PFSK-1 (cell line): ENCODE data around the gene SLC2A6.

Source experiments
- FOXP2 ChIP-seq: optimal IDR thresholded peaks from 2 replicates; pipeline ENCODE3; 2011; ENCODE audit warnings: borderline replicate concordance, control low read depth, inconsistent platforms; ENCODE audit not compliant: insufficient read depth; ENCODE audit errors: extremely low read length, extremely low read depth
- POLR2AphosphoS5 ChIP-seq: IDR thresholded peaks from 2 replicates; pipeline ENCODE4 v1.6.1; 2012; ENCODE audit warnings: low read depth, mild to moderate bottlenecking, control low read depth, low read length, moderate library complexity
- REST ChIP-seq, 2 experiments: IDR thresholded peaks; 2 replicates each; pipeline versions ENCODE4 v1.6.1 to v1.8.0; 2011 to 2012; ENCODE audit warnings: low read depth in 2 of 2, low read length in 2 of 2, control low read depth in 1 of 2, inconsistent platforms in 1 of 2, mild to moderate bottlenecking in 1 of 2, moderate library complexity in 1 of 2; ENCODE audit not compliant: insufficient read depth in 1 of 2
- SIN3A ChIP-seq: IDR thresholded peaks from 2 replicates; pipeline ENCODE4 v1.6.1; 2012; ENCODE audit warnings: mild to moderate bottlenecking, low read length, moderate library complexity, borderline replicate concordance; ENCODE audit not compliant: insufficient read depth
- TAF1 ChIP-seq: IDR thresholded peaks from 2 replicates; pipeline ENCODE4 v1.6.1; 2012; ENCODE audit warnings: low read length, control low read depth, borderline replicate concordance; ENCODE audit not compliant: insufficient read depth

The SLC2A6 gene

GRCh38 chr9:133477461-133477860 is 1.4 kb downstream of the SLC2A6 start:
- no peak for TF ChIP-seq FOXP2

- no peak for TF ChIP-seq TAF1
- no peak for TF ChIP-seq POLR2AphosphoS5
- no peak for TF ChIP-seq SIN3A
- TF ChIP-seq REST (IDR thresholded peaks at IDR 0.05; ENCODE audit: insufficient read depth in 1 of 2, low read depth in 2 of 2, low read length in 2 of 2): no peak
- TF ChIP-seq FOXP2: no peak
These were observed 2.0 kb downstream of the SLC2A6 start for GRCh38 chr9:133476941-133477340.

DNA sequence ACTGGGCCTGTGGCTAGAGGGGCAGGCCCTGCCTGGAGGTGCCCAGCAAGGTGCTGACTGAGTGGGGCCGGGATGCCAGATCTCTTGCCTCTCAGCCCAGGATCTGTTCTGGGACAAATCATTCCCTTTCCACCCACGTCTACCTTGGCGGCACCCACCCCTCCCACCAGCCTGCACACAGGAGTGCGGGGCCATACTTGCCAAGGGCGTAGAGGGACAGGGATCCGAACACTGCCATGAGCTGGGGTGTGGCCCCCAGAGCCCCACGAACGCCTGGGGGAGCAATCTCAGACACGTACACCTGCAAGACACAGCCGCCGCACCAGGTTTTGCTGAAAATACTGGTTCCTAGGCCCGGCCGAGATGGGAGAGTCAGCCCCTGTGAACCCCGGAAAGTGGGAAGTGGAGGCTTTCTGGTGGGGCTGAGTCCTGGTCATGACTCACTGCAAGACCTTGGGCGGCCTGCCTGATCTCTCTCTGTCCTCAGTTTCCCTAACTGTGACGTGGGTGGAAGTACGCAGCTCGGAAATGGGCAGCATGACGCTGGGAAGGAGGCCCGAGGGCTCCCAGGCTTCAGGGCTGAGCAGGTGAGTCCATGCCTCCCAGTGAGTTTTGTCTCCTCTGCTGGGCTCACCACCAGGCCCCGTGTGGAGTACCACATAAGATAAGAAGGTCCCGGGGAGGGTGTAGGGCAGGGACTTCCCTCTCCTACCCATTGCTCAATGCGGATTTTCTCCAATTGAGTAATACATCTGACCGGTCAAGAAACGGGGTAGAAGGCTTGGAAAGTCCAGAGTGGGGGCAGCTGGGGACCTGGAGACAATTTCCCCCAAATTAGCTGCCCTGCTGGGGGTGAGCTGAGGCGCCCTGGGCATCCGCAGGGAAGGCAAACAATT is 2.6 kb downstream of the SLC2A6 start:
- no peak for TF ChIP-seq SIN3A
- no peak for TF ChIP-seq POLR2AphosphoS5
- no peak for TF ChIP-seq TAF1
- no peak for TF ChIP-seq FOXP2
- TF ChIP-seq REST (IDR thresholded peaks at IDR 0.05; ENCODE audit: insufficient read depth in 1 of 2, low read depth in 2 of 2, low read length in 2 of 2): no peak

DNA sequence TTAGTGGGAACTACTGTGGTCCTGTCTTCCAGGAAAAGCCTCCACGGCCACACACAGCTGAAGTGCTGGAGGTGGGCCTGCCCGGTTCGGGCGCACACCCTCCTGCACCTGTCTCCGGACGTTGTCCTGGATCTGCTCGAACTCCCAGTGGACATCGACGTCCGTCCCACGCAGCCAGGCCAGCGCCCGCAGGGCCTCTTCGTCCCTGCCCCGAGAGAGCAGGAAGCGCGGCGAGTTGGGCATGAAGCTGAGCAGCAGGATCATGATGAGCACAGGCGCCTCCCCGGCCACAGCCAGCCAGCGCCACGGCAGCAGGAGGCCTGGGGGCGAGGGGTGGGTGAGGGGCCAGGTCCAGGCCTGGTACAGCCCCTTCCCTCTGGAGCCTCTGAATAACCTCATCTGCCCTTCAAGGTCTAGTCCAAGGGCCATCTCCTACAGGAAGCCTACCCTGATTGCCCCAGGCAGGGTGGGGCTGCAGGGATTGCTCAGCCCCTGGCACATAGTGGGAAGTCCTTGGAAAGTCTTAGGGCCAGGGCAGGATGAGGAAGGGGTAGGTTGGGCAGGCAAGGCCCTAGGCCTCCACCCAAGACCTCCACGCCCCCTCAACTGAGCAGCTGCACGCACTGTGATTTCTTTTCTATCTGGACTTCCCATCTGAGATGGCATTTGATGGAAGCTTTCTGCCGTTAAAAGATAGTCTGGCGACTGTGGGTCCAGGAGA is 3.4 kb downstream of the SLC2A6 start:
- no peak for TF ChIP-seq SIN3A
- TF ChIP-seq FOXP2: no peak
- TF ChIP-seq REST (IDR thresholded peaks at IDR 0.05; ENCODE audit: insufficient read depth in 1 of 2, low read depth in 2 of 2, low read length in 2 of 2): no peak
- TF ChIP-seq POLR2AphosphoS5: no peak
- TF ChIP-seq TAF1: no peak

DNA sequence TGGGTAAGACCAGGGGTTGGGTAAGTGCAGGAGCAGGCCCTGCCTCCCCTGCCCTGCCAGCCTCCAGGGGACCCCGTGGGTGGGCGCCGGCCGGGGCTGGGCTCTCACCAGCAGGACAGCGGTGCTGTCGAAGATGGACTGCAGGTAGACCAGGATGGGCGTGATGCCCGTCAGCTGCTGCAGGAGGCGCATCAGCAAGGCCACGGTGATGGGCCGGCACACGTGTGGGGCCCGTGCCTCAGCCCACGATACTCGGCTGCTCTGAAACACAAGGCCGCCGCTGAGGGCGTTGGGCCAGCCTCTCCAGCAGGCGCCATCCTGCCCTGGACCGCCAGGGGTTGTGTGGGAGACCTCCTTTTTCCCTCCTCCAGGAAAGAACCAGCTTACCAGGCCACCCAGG is 4.0 kb downstream of the SLC2A6 start:
- no peak for TF ChIP-seq TAF1
- TF ChIP-seq REST (IDR thresholded peaks at IDR 0.05; ENCODE audit: insufficient read depth in 1 of 2, low read depth in 2 of 2, low read length in 2 of 2): no peak
- TF ChIP-seq POLR2AphosphoS5: no peak
- TF ChIP-seq FOXP2: no peak
- TF ChIP-seq SIN3A: no peak
